H1 (cell line): ENCODE results near the gene BORCS8. TPM values are rescaled to one million over a fixed set of nuclear protein-coding genes. Genes with fewer than 3 reads are reported as not detected.

Source experiments
- CTCF ChIA-PET: fragments of 300-600 bp; sonication (Branson Sonifier 250); formaldehyde crosslinking; loops from one replicate; lab custom pipeline; 2021; ENCODE audit not compliant: partially characterized antibody; lab: Charles Lee
- POLR2A ChIA-PET: fragments of 300-600 bp; sonication (Branson Sonifier 250); formaldehyde crosslinking; loops from one replicate; lab custom pipeline; 2021; ENCODE audit warnings: inconsistent platforms; ENCODE audit not compliant: partially characterized antibody; lab: Charles Lee
- DNase-seq, 2 experiments: peaks; one replicate each; pipeline versions ENCODE4 v3.0.0 to v3.0.0-alpha.2; 2010 to 2022; ENCODE audit warnings: low spot score in 2 of 2, low read depth in 1 of 2, mixed read lengths in 1 of 2
- FAIRE-seq: peaks from 2 replicates; lab custom pipeline; 2011; peaks lifted over from hg19 to GRCh38; lab: Jason Lieb, UNC
- H2AFZ ChIP-seq: 2 replicates; pipeline ENCODE4 v1.8.1; 2012; ENCODE audit warnings: low read length, inconsistent platforms
- H2AK5ac ChIP-seq: 2 replicates; pipeline ENCODE4 v1.6.1; 2013; ENCODE audit warnings: low read depth, low read length
- H2BK120ac ChIP-seq: replicated peaks from 2 replicates; pipeline ENCODE3; 2013; ENCODE audit warnings: low read depth, low read length, inconsistent platforms
- H2BK12ac ChIP-seq: 2 replicates; pipeline ENCODE4 v1.6.1; 2013; ENCODE audit warnings: low read depth, low read length
- H2BK15ac ChIP-seq: 2 replicates; pipeline ENCODE4 v1.6.1; 2013; ENCODE audit warnings: low read length
- H2BK20ac ChIP-seq: 2 replicates; pipeline ENCODE4 v1.6.1; 2013; ENCODE audit warnings: low read length
- H2BK5ac ChIP-seq: 2 replicates; pipeline ENCODE4 v1.6.1; 2013; ENCODE audit warnings: low read depth, low read length
- H3K14ac ChIP-seq: 2 replicates; pipeline ENCODE4 v1.6.1; 2013; ENCODE audit warnings: inconsistent platforms; ENCODE audit not compliant: insufficient read length
- H3K18ac ChIP-seq: 2 replicates; pipeline ENCODE4 v1.6.1; 2013; ENCODE audit warnings: low read length; ENCODE audit errors: extremely low read depth
- H3K23ac ChIP-seq: 2 replicates; pipeline ENCODE4 v1.6.1; 2013; ENCODE audit warnings: inconsistent platforms; ENCODE audit not compliant: insufficient read length
- H3K23me2 ChIP-seq: 2 replicates; pipeline ENCODE4 v1.6.1; 2013; ENCODE audit warnings: low read depth, low read length
- H3K27ac ChIP-seq: 2 replicates; pipeline ENCODE4 v1.6.1; 2011; ENCODE audit warnings: low read depth, low read length, inconsistent platforms
- H3K27me3 ChIP-seq, 4 experiments: replicated peaks in 1 of 4; 1 replicate in 1 of 4; 2 replicates in 3 of 4; pipeline versions ENCODE4 v1.6.1 to v1.8.1; 2011 to 2013; ENCODE audit warnings: low read length in 3 of 4, mild to moderate bottlenecking in 3 of 4, inconsistent platforms in 2 of 4, mixed read lengths in 2 of 4, moderate library complexity in 1 of 4; ENCODE audit not compliant: control insufficient read depth in 3 of 4, insufficient read depth in 3 of 4; ENCODE audit errors: extremely low read depth in 1 of 4
- H3K36me3 ChIP-seq, 4 experiments: 2 replicates each; pipeline versions ENCODE4 v1.6.1 to v1.8.1; 2011 to 2013; ENCODE audit warnings: mild to moderate bottlenecking in 4 of 4, low read length in 3 of 4, moderate library complexity in 2 of 4, control low read depth in 1 of 4, inconsistent platforms in 1 of 4; ENCODE audit not compliant: insufficient read depth in 4 of 4, control insufficient read depth in 2 of 4
- H3K4ac ChIP-seq: replicated peaks from 2 replicates; pipeline ENCODE3; 2013; ENCODE audit warnings: low read length, low read depth, mixed read lengths, inconsistent platforms; ENCODE audit not compliant: insufficient read length
- H3K4me1 ChIP-seq, 4 experiments: replicated peaks in 1 of 4; 1 replicate in 1 of 4; 2 replicates in 3 of 4; pipeline versions ENCODE4 v1.6.1 to v1.8.1; 2011 to 2013; ENCODE audit warnings: low read length in 3 of 4, inconsistent platforms in 2 of 4, mixed read lengths in 1 of 4; ENCODE audit not compliant: insufficient read depth in 4 of 4, control insufficient read depth in 3 of 4
- H3K4me2 ChIP-seq, 2 experiments: 2 replicates each; pipeline versions ENCODE4 v1.6.1 to v1.8.1; 2011 to 2013; ENCODE audit warnings: low read depth in 2 of 2, low read length in 2 of 2, control low read depth in 1 of 2, inconsistent platforms in 1 of 2, mild to moderate bottlenecking in 1 of 2; ENCODE audit not compliant: insufficient read depth in 1 of 2
- H3K4me3 ChIP-seq, 4 experiments: fragments of 200-600, 300-600 bp in 1 of 4; sonication (generic), shearing (Covaris generic), sonication (Bioruptor Twin) in 1 of 4; 2 replicates each; pipeline versions ENCODE4 v1.5.1 to v1.8.1; 2011 to 2016; ENCODE audit warnings: low read length in 4 of 4, low read depth in 3 of 4, control low read depth in 2 of 4, inconsistent platforms in 2 of 4, mild to moderate bottlenecking in 2 of 4, mixed read lengths in 1 of 4, moderate library complexity in 1 of 4; ENCODE audit not compliant: insufficient read depth in 2 of 4; ENCODE audit errors: extremely low read depth in 1 of 4
- H3K56ac ChIP-seq: replicated peaks from 2 replicates; pipeline ENCODE3; 2013; ENCODE audit warnings: low read depth, mild to moderate bottlenecking, mixed read lengths, low read length, inconsistent platforms; ENCODE audit not compliant: insufficient read length
- H3K79me1 ChIP-seq: 2 replicates; pipeline ENCODE4 v1.6.1; 2013; ENCODE audit warnings: low read depth, low read length, control low read depth
- H3K79me2 ChIP-seq, 2 experiments: 2 replicates each; pipeline versions ENCODE4 v1.6.1 to v1.8.1; 2012 to 2013; ENCODE audit warnings: low read length in 2 of 2, mild to moderate bottlenecking in 2 of 2, inconsistent platforms in 1 of 2; ENCODE audit not compliant: insufficient read depth in 2 of 2, control insufficient read depth in 1 of 2
- H3K9ac ChIP-seq, 4 experiments: replicated peaks in 1 of 4; 1 replicate in 1 of 4; 2 replicates in 3 of 4; pipeline versions ENCODE4 v1.6.1 to v1.8.1; 2011 to 2013; ENCODE audit warnings: low read depth in 3 of 4, low read length in 3 of 4, control low read depth in 2 of 4, mild to moderate bottlenecking in 2 of 4, moderate library complexity in 2 of 4, inconsistent platforms in 1 of 4; ENCODE audit errors: extremely low read depth in 1 of 4
- H3K9me3 ChIP-seq, 2 experiments: 2 replicates each; pipeline versions ENCODE4 v1.6.1 to v1.8.1; 2012 to 2013; ENCODE audit warnings: mild to moderate bottlenecking in 2 of 2, moderate library complexity in 2 of 2, control low read depth in 1 of 2, inconsistent platforms in 1 of 2, low read depth in 1 of 2, low read length in 1 of 2, mixed read lengths in 1 of 2; ENCODE audit not compliant: insufficient read depth in 2 of 2
- H4K20me1 ChIP-seq, 2 experiments: replicated peaks in 1 of 2; 2 replicates each; pipeline versions ENCODE3 to v1.8.1; 2011 to 2013; ENCODE audit warnings: inconsistent platforms in 2 of 2, low read length in 2 of 2, mild to moderate bottlenecking in 1 of 2; ENCODE audit not compliant: insufficient read depth in 2 of 2, control insufficient read depth in 1 of 2
- H4K5ac ChIP-seq: 2 replicates; pipeline ENCODE4 v1.6.1; 2013; ENCODE audit warnings: low read length, low read depth, mixed read lengths, inconsistent platforms; ENCODE audit not compliant: insufficient read length
- H4K8ac ChIP-seq: 2 replicates; pipeline ENCODE4 v1.8.0; 2013; ENCODE audit warnings: mild to moderate bottlenecking, moderate library complexity, low read length, inconsistent platforms; ENCODE audit not compliant: insufficient read depth; ENCODE audit errors: extremely low read depth
- H4K91ac ChIP-seq: replicated peaks from 2 replicates; pipeline ENCODE3; 2013; ENCODE audit warnings: low read length, mixed read lengths, inconsistent platforms; ENCODE audit not compliant: insufficient read length
- CBX5 ChIP-seq: fragments of 300-800, 300-1000 bp; sonication (generic); IDR thresholded peaks from 2 replicates; pipeline ENCODE4 v1.7.1; 2016; ENCODE audit warnings: antibody characterized with exemption, low read length, low read depth
- CHD2 ChIP-seq: IDR thresholded peaks from 2 replicates; pipeline ENCODE4 v1.6.1; 2012; ENCODE audit warnings: low read length, improper control_type of control experiment
- HDAC6 ChIP-seq: IDR thresholded peaks from one replicate; pipeline ENCODE4 v1.7.1; 2012; ENCODE audit warnings: low read depth, mild to moderate bottlenecking, inconsistent platforms, low read length, moderate library complexity
- JUND ChIP-seq: IDR thresholded peaks from 2 replicates; pipeline ENCODE4 v1.6.1; 2011; ENCODE audit warnings: mild to moderate bottlenecking, improper control_type of control experiment, low read length
- NANOG ChIP-seq: IDR thresholded peaks from 2 replicates; pipeline ENCODE4 v1.6.1; 2011; ENCODE audit warnings: low read length, low read depth, mild to moderate bottlenecking, inconsistent platforms; ENCODE audit not compliant: insufficient read depth, poor library complexity, severe bottlenecking
- RXRA ChIP-seq: IDR thresholded peaks from 2 replicates; pipeline ENCODE4 v1.6.1; 2011; ENCODE audit warnings: low read depth, mild to moderate bottlenecking, low read length, moderate library complexity; ENCODE audit not compliant: insufficient read depth
- SP1 ChIP-seq: IDR thresholded peaks from 2 replicates; pipeline ENCODE4 v1.6.1; 2011; ENCODE audit warnings: low read depth, low read length
- SRF ChIP-seq: IDR thresholded peaks from 2 replicates; pipeline ENCODE4 v1.6.1; 2011; ENCODE audit warnings: mild to moderate bottlenecking, low read depth, low read length, moderate library complexity
- WGBS, 2 experiments: shearing (Covaris generic) in 1 of 2; methylation state at CpG; one replicate each; pipeline versions ENCODE4 v1.1.6 to v1.1.7; 2013 to 2015; ENCODE audit warnings: low lambda C conversion rate in 2 of 2, mixed read lengths in 2 of 2, inconsistent platforms in 1 of 2, low coverage in 1 of 2, missing lambda C conversion rate in 1 of 2; ENCODE audit not compliant: insufficient replicate concordance in 2 of 2, insufficient coverage in 1 of 2, insufficient read length in 1 of 2; ENCODE audit errors: extremely low coverage in 1 of 2, missing lambda C conversion rate in 1 of 2; 5-methylcytosine and 5-hydroxymethylcytosine counted together
- long read RNA-seq, 2 experiments: library from RNA in 1 of 2; library from capped mRNA in 1 of 2; stranded (forward); transcript quantifications; one replicate each; pipeline ENCODE4 v2.0.0, GENCODE V29; 2021; ENCODE audit warnings: inconsistent platforms in 1 of 2
- polyA minus RNA-seq, 3 experiments: library from RNA; depleted of rRNA, polyadenylated mRNA; stranded (reverse); fragments of >200 nt; gene quantifications; 1 replicate in 2 of 3; 2 replicates in 1 of 3; pipeline ENCODE4 v1.2.3, GENCODE V29; 2011
- polyA plus RNA-seq, 7 experiments: library from polyadenylated mRNA; depleted of rRNA in 3 of 7; stranded (reverse) in 5 of 7; unstranded in 2 of 7; fragments of >200 nt in 5 of 7; fragments of 200-250 nt in 2 of 7; gene quantifications; 1 replicate in 5 of 7; 2 replicates in 1 of 7; 4 replicates in 1 of 7; pipeline versions ENCODE4 v1.2.1 to v1.2.3, GENCODE V29; 2011 to 2013; ENCODE audit warnings: missing spikeins in 2 of 7, mixed read lengths in 2 of 7
- total RNA-seq: library from RNA; stranded (reverse); fragmentation: NEBNext Ultra II Directional; extraction: Animal tissue kit (Norgen Biotek cat#: 25700); gene quantifications from 2 replicates; pipeline ENCODE4 v1.2.1, GENCODE V29; 2021

Gene BORCS8
- total RNA-seq: 15.9 and 20.9 TPM in 2 replicates
- 15.0 and 22.9 TPM in 2 replicates for polyA plus RNA-seq (2011; rRNA removed)
- polyA plus RNA-seq (2011; cell fraction: cytosol; rRNA removed): 15.4 TPM
- 24.2 TPM for polyA plus RNA-seq (2011; cell fraction: nucleus; rRNA removed)
- polyA plus RNA-seq (2012, experiment 1 of 2): 11.8 to 16.6 TPM (median 13.8 TPM) in 4 replicates
- polyA plus RNA-seq (2012, experiment 2 of 2): 10.5 TPM
- 13.4 TPM for polyA plus RNA-seq (2013, experiment 1 of 2)
- polyA plus RNA-seq (2013, experiment 2 of 2): 13.0 TPM
- polyA minus RNA-seq (2011; rRNA and poly(A)+ RNA removed): 10.8 and 12.8 TPM in 2 replicates
- 4.4 TPM for polyA minus RNA-seq (2011; cell fraction: cytosol; rRNA and poly(A)+ RNA removed)
- polyA minus RNA-seq (2011; cell fraction: nucleus; rRNA and poly(A)+ RNA removed): 12.4 TPM
- long read RNA-seq, experiment 1, partial matches to known transcripts: 1 of 6 reads
- long read RNA-seq, experiment 1, other reads (novel, unspliced or antisense): 2 of 6 reads
- long read RNA-seq, experiment 2, transcript BORCS8-203 (4 exons, 1,489 nt): minor isoform, 5 of 24 reads
- long read RNA-seq, experiment 2, transcript BORCS8-202 (6 exons, 1,429 nt): major isoform, 13 of 24 reads
- long read RNA-seq, experiment 2, partial matches to known transcripts: 1 of 24 reads
- long read RNA-seq, experiment 2, other reads (novel, unspliced or antisense): 0 of 24 reads

- FAIRE-seq (peak; percentile 77), DNase-seq (peak; percentile 97 to 98)
- H3K79me2 ChIP-seq: peaks cover 0 to 18% of the 10 kb centered on the region in 2 experiments; a peak in 2 of 4 replicates
- no peak within 1 kb of the TSS for H3K23ac ChIP-seq
- H3K9me3 ChIP-seq: no peaks in the 10 kb centered on the region
- H4K91ac ChIP-seq: peak within 1 kb of the TSS; percentile 91
- 1% methylated on average over 51 of the region's 53 CpGs; no CpG with 5 or more reads in 1 of the 2 experiments for WGBS, 2 experiments
- no peak within 1 kb of the TSS for H3K4ac ChIP-seq
- POLR2A ChIA-PET: interaction anchor here (0.8 to 4.5 kb wide), 12 partner anchors 8 to 230 kb away, joined by 3 to 37 read pairs (median 4); partner anchors contain the start of genes GATAD2A and NR2C2AP
- peak within 1 kb of the TSS; percentile 95 for H3K18ac ChIP-seq
- peak within 1 kb of the TSS; percentile 60; the same call in 1 of the 2 replicates for H2BK12ac ChIP-seq
- peak within 1 kb of the TSS; percentile 85 to 96 (median 92) for H3K4me3 ChIP-seq
- H4K8ac ChIP-seq: peak within 1 kb of the TSS; percentile 82
- H3K4me2 ChIP-seq: peak within 1 kb of the TSS; percentile 57 to 86
- peak within 1 kb of the TSS; percentile 86; the same call in 1 of the 2 replicates for H2AFZ ChIP-seq
- H3K23me2 ChIP-seq: peaks cover 3% of the 10 kb centered on the region; the same call in 1 of the 2 replicates
- H4K20me1 ChIP-seq: peaks cover 2 to 9% of the 10 kb centered on the region in 2 experiments
- no peak within 1 kb of the TSS for H3K14ac ChIP-seq
- H2BK120ac ChIP-seq: no peak within 1 kb of the TSS
- peak within 1 kb of the TSS; percentile 80 for H4K5ac ChIP-seq
- CTCF ChIA-PET: interaction anchor here (0.8 to 1.7 kb wide), 8 partner anchors 10 to 51 kb away, joined by 3 to 8 read pairs (median 4); partner anchors contain the start of gene NR2C2AP
- H2BK5ac ChIP-seq: peak within 1 kb of the TSS; percentile 96; the same call in 1 of the 2 replicates
- peak within 1 kb of the TSS; percentile 61; the same call in 1 of the 2 replicates for H2AK5ac ChIP-seq
- 0 out of 2 replicates have a peak within 1 kb of the TSS, but pooled peaks have one; percentile 72 for H2BK15ac ChIP-seq
- no peaks in the 10 kb centered on the region for H3K27me3 ChIP-seq
- H3K36me3 ChIP-seq: peaks cover 2 to 6% (median 5%) of the 10 kb centered on the region in 4 experiments; a peak in 3 of 8 replicates
- peak within 1 kb of the TSS; percentile 87 for H3K56ac ChIP-seq
- no peaks in the 10 kb centered on the region for H3K4me1 ChIP-seq
- peaks cover 4% of the 10 kb centered on the region for H3K79me1 ChIP-seq
- H3K9ac ChIP-seq: peak within 1 kb of the TSS; percentile 51 to 82 (median 74)
- no peak within 1 kb of the TSS for H2BK20ac ChIP-seq
- peak within 1 kb of the TSS; percentile 91 for H3K27ac ChIP-seq
- TF ChIP-seq CBX5 (no peak), NANOG (peak; percentile 45), RXRA (no peak), SRF (peak; percentile 61; the same call in 1 of the 2 replicates), SP1 (peak; percentile 75), CHD2 (0 out of 2 replicates have a peak, but pooled peaks have one; percentile 45), HDAC6 (no peak), JUND (no peak; the same call in 1 of the 2 replicates)
Observed at GRCh38 chr19:19192078-19192882, at the start of gene BORCS8, which contains the start of gene RFXANK. TSS of gene BORCS8 (minus strand) at chr19:19192152. CDS start at chr19:19192117, 35 bp downstream. TSS of gene RFXANK (plus strand) at chr19:19192258. CDS start at chr19:19193947, 1,689 bp downstream.
